Vagina (tissue), 2 donors: ENCODE data around the gene NANOG.

Experiments
- POLR2A ChIP-seq, 2 donors: fragments of 450-650 bp; IDR thresholded peaks; one replicate each; pipeline ENCODE4 v1.6.1; 2017; ENCODE audit warnings: antibody characterized with exemption in 2 of 2, mild to moderate bottlenecking in 2 of 2, moderate library complexity in 2 of 2
- TF ChIP-seq, protein P1 (sequence below), 3 experiments: fragments of 450-650 bp in 2 of 3; fragments of 200-600 bp in 1 of 3; sonication (generic) in 1 of 3; IDR thresholded peaks; one replicate each; pipeline ENCODE4 v1.5.1; 2017 to 2019; ENCODE audit warnings: antibody characterized with exemption in 3 of 3, mild to moderate bottlenecking in 2 of 3, moderate library complexity in 2 of 3

- no peak for TF ChIP-seq POLR2A (IDR thresholded peaks at IDR 0.05)
- TF ChIP-seq, protein P1, sequence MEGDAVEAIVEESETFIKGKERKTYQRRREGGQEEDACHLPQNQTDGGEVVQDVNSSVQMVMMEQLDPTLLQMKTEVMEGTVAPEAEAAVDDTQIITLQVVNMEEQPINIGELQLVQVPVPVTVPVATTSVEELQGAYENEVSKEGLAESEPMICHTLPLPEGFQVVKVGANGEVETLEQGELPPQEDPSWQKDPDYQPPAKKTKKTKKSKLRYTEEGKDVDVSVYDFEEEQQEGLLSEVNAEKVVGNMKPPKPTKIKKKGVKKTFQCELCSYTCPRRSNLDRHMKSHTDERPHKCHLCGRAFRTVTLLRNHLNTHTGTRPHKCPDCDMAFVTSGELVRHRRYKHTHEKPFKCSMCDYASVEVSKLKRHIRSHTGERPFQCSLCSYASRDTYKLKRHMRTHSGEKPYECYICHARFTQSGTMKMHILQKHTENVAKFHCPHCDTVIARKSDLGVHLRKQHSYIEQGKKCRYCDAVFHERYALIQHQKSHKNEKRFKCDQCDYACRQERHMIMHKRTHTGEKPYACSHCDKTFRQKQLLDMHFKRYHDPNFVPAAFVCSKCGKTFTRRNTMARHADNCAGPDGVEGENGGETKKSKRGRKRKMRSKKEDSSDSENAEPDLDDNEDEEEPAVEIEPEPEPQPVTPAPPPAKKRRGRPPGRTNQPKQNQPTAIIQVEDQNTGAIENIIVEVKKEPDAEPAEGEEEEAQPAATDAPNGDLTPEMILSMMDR (IDR thresholded peaks at IDR 0.05), result no peak
Measured at GRCh38 chr12:7834701-7835100, 45.5 kb downstream of the NANOG start.
